HEK293 (cell line): ENCODE data around the gene ACSM5.

Experiments
- GLI2 ChIP-seq: fragments of 450-650 bp; formaldehyde crosslinking; IDR thresholded peaks from 2 replicates; pipeline ENCODE4; 2017; ENCODE audit warnings: missing biosample characterization, missing genetic modification characterization, low read depth, borderline replicate concordance
- ZBTB7A ChIP-seq: fragments of 450-650 bp; formaldehyde crosslinking; IDR thresholded peaks from 2 replicates; pipeline ENCODE4 v1.5.1; 2016; ENCODE audit warnings: low read depth, missing biosample characterization, missing genetic modification characterization
- ZNF146 ChIP-seq: fragments of 450-650 bp; formaldehyde crosslinking; IDR thresholded peaks from 2 replicates; pipeline ENCODE4 v1.5.1; 2016; ENCODE audit warnings: missing biosample characterization, missing genetic modification characterization
- ZNF24 ChIP-seq: fragments of 450-650 bp; formaldehyde crosslinking; IDR thresholded peaks from 2 replicates; pipeline ENCODE4 v1.5.1; 2016; ENCODE audit warnings: missing biosample characterization, missing genetic modification characterization
- ZNF335 ChIP-seq: fragments of 450-650 bp; formaldehyde crosslinking; conservative IDR thresholded peaks from 2 replicates; pipeline ENCODE4 v1.5.1; 2016; ENCODE audit warnings: missing biosample characterization, missing genetic modification characterization
- ZNF677 ChIP-seq: fragments of 450-650 bp; IDR thresholded peaks from 2 replicates; pipeline ENCODE4 v1.5.0; 2018; ENCODE audit warnings: missing biosample characterization, mild to moderate bottlenecking, missing genetic modification characterization, moderate library complexity
- ZNF76 ChIP-seq: fragments of 450-650 bp; formaldehyde crosslinking; IDR thresholded peaks from 2 replicates; pipeline ENCODE4; 2016; ENCODE audit warnings: low read depth, missing biosample characterization, missing genetic modification characterization, borderline replicate concordance
- ZNF830 ChIP-seq: fragments of 450-650 bp; IDR thresholded peaks from 2 replicates; pipeline ENCODE4 v1.5.0; 2018; ENCODE audit warnings: missing biosample characterization, missing genetic modification characterization, low read depth, mild to moderate bottlenecking, moderate library complexity
- TF ChIP-seq, protein P1 (sequence below): fragments of 450-650 bp; formaldehyde crosslinking; IDR thresholded peaks from 2 replicates; pipeline ENCODE4 v1.5.1; 2016; ENCODE audit warnings: missing biosample characterization, missing genetic modification characterization
- TF ChIP-seq, protein P2 (sequence below): fragments of 450-650 bp; formaldehyde crosslinking; IDR thresholded peaks from 2 replicates; pipeline ENCODE4 v1.5.1; 2017; ENCODE audit warnings: missing biosample characterization, missing genetic modification characterization

DNA sequence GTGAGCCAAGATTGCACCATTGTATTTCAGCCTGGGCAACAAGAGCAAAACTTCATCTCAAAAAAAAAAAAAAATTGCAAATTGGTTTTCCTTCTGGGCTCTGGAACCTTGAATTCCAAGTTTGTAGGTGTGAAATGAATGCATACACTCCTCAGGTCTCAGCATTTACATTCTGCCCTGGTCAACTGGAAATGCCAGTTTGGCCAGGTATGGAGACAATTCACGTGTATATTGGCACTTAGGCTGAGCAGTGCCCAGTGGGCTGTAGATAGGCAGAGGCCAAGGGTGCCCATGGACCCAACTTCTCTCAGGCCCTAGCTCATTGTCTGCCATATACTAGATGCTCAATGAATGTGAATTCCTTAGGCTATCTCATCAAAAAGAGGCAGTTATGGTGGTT lies 20.5 kb upstream of the ACSM5 start:
- TF ChIP-seq ZBTB7A (tag by site-specific recombination) = no peak
- TF ChIP-seq ZNF830 (tag by site-specific recombination) = no peak
- TF ChIP-seq, protein P1, sequence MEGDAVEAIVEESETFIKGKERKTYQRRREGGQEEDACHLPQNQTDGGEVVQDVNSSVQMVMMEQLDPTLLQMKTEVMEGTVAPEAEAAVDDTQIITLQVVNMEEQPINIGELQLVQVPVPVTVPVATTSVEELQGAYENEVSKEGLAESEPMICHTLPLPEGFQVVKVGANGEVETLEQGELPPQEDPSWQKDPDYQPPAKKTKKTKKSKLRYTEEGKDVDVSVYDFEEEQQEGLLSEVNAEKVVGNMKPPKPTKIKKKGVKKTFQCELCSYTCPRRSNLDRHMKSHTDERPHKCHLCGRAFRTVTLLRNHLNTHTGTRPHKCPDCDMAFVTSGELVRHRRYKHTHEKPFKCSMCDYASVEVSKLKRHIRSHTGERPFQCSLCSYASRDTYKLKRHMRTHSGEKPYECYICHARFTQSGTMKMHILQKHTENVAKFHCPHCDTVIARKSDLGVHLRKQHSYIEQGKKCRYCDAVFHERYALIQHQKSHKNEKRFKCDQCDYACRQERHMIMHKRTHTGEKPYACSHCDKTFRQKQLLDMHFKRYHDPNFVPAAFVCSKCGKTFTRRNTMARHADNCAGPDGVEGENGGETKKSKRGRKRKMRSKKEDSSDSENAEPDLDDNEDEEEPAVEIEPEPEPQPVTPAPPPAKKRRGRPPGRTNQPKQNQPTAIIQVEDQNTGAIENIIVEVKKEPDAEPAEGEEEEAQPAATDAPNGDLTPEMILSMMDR = no peak
- TF ChIP-seq ZNF677 (tag by site-specific recombination) = no peak
- TF ChIP-seq, protein P2, sequence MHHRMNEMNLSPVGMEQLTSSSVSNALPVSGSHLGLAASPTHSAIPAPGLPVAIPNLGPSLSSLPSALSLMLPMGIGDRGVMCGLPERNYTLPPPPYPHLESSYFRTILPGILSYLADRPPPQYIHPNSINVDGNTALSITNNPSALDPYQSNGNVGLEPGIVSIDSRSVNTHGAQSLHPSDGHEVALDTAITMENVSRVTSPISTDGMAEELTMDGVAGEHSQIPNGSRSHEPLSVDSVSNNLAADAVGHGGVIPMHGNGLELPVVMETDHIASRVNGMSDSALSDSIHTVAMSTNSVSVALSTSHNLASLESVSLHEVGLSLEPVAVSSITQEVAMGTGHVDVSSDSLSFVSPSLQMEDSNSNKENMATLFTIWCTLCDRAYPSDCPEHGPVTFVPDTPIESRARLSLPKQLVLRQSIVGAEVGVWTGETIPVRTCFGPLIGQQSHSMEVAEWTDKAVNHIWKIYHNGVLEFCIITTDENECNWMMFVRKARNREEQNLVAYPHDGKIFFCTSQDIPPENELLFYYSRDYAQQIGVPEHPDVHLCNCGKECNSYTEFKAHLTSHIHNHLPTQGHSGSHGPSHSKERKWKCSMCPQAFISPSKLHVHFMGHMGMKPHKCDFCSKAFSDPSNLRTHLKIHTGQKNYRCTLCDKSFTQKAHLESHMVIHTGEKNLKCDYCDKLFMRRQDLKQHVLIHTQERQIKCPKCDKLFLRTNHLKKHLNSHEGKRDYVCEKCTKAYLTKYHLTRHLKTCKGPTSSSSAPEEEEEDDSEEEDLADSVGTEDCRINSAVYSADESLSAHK (tag by site-specific recombination) = no peak
- TF ChIP-seq ZNF146 (tag by site-specific recombination) = no peak
- TF ChIP-seq ZNF335 (tag by site-specific recombination) = no peak
- TF ChIP-seq ZNF76 (tag by site-specific recombination) = no peak
- no peak for TF ChIP-seq ZNF24
- TF ChIP-seq GLI2 (tag by site-specific recombination) = no peak
